ENCODE results near the gene SEMA5A. TPM values are rescaled to one million over a fixed set of nuclear protein-coding genes. Genes with fewer than 3 reads are reported as not detected.

SEMA5A gene
- polyA plus RNA-seq, 1 donor from 2014 or later = 3.2 TPM

DNA sequence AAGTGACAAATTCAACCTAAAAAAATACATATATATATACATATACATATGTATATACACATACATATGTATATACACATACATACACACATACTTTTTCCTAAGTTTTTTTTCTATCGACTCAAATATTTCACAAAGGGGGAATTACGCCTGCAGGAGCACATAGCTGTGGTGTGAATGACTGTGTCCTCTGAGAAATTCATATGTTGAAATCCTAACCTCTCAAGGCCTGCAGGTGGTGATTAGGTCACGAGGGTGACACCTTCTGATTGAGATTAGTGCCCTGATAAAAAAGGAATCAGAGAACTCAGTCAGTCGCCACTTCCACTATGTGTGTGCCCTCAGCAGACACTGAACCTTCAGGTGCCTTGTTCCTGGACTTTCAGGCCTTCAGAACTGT is 248.7 kb downstream of the SEMA5A start:
- H3K4me3 ChIP-seq (ENCODE audit: low read length) = no peak overlapping the region
- H3K9me2 ChIP-seq (ENCODE audit: insufficient read depth, low read length) = no peaks in the 10 kb centered on the region
- no peaks in the 10 kb centered on the region for H4K20me1 ChIP-seq (ENCODE audit: insufficient read depth)
- H3K27ac ChIP-seq (ENCODE audit: low read length) = no peak overlapping the region
- H3K9ac ChIP-seq (ENCODE audit: low read length) = no peak overlapping the region
- H3F3A ChIP-seq (ENCODE audit: insufficient read depth, low read length, poor library complexity, severe bottlenecking) = no peaks in the 10 kb centered on the region
- no peaks in the 10 kb centered on the region for H3K79me2 ChIP-seq (replicated peaks; ENCODE audit: insufficient read depth, low read length)
- H2AFZ ChIP-seq (ENCODE audit: low read depth, low read length) = no peak overlapping the region
- H3K4me2 ChIP-seq (ENCODE audit: low read length) = no peak overlapping the region
- TF ChIP-seq RAD21 (conservative IDR thresholded peaks at IDR 0.05) = no peak
- TF ChIP-seq MXI1 (conservative IDR thresholded peaks at IDR 0.05; ENCODE audit: poor library complexity, severe bottlenecking) = no peak
- no peak for TF ChIP-seq TAF1 (IDR thresholded peaks at IDR 0.05; ENCODE audit: low read depth)
- TF ChIP-seq, protein P1, sequence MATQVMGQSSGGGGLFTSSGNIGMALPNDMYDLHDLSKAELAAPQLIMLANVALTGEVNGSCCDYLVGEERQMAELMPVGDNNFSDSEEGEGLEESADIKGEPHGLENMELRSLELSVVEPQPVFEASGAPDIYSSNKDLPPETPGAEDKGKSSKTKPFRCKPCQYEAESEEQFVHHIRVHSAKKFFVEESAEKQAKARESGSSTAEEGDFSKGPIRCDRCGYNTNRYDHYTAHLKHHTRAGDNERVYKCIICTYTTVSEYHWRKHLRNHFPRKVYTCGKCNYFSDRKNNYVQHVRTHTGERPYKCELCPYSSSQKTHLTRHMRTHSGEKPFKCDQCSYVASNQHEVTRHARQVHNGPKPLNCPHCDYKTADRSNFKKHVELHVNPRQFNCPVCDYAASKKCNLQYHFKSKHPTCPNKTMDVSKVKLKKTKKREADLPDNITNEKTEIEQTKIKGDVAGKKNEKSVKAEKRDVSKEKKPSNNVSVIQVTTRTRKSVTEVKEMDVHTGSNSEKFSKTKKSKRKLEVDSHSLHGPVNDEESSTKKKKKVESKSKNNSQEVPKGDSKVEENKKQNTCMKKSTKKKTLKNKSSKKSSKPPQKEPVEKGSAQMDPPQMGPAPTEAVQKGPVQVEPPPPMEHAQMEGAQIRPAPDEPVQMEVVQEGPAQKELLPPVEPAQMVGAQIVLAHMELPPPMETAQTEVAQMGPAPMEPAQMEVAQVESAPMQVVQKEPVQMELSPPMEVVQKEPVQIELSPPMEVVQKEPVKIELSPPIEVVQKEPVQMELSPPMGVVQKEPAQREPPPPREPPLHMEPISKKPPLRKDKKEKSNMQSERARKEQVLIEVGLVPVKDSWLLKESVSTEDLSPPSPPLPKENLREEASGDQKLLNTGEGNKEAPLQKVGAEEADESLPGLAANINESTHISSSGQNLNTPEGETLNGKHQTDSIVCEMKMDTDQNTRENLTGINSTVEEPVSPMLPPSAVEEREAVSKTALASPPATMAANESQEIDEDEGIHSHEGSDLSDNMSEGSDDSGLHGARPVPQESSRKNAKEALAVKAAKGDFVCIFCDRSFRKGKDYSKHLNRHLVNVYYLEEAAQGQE (IDR thresholded peaks at IDR 0.05; ENCODE audit: borderline replicate concordance) = no peak
- no peak for TF ChIP-seq SMC3 (conservative IDR thresholded peaks at IDR 0.05; ENCODE audit: poor library complexity)
- no peak for TF ChIP-seq POLR2AphosphoS5 (IDR thresholded peaks at IDR 0.05)
- no peak for TF ChIP-seq EZH2 (IDR thresholded peaks at IDR 0.05; ENCODE audit: borderline replicate concordance, insufficient read depth, low read length, poor library complexity, severe bottlenecking)
- TF ChIP-seq, protein P2, sequence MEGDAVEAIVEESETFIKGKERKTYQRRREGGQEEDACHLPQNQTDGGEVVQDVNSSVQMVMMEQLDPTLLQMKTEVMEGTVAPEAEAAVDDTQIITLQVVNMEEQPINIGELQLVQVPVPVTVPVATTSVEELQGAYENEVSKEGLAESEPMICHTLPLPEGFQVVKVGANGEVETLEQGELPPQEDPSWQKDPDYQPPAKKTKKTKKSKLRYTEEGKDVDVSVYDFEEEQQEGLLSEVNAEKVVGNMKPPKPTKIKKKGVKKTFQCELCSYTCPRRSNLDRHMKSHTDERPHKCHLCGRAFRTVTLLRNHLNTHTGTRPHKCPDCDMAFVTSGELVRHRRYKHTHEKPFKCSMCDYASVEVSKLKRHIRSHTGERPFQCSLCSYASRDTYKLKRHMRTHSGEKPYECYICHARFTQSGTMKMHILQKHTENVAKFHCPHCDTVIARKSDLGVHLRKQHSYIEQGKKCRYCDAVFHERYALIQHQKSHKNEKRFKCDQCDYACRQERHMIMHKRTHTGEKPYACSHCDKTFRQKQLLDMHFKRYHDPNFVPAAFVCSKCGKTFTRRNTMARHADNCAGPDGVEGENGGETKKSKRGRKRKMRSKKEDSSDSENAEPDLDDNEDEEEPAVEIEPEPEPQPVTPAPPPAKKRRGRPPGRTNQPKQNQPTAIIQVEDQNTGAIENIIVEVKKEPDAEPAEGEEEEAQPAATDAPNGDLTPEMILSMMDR (IDR thresholded peaks at IDR 0.05; ENCODE audit: poor library complexity, severe bottlenecking) = no peak
- TF ChIP-seq EP300 (conservative IDR thresholded peaks at IDR 0.05; ENCODE audit: poor library complexity, severe bottlenecking) = no peak
- H3K27me3 ChIP-seq (ENCODE audit: insufficient read depth, low read depth, low read length) = no peaks in the 10 kb centered on the region
- H3K9me3 ChIP-seq (ENCODE audit: low read length) = no peaks in the 10 kb centered on the region
- H3K36me3 ChIP-seq (ENCODE audit: insufficient read depth, low read length) = no peaks in the 10 kb centered on the region

DNA sequence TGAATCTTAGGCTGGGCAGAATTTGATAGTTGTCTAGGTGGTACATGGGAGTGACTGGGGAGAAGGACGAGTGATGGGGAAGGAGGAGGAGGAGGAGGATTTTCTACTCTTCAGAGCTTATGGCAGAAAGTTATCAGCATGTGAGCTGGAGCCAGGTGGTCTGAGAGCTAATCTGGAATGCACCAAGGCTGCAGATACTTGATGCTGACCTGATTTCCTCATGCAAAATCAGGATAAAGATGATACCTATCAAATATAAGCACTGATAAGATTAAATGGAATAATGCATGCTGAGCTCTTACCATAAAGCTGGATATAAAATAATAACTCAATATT is 250.4 kb downstream of the SEMA5A start:
- H4K20me1 ChIP-seq (ENCODE audit: insufficient read depth) = no peaks in the 10 kb centered on the region
- H3F3A ChIP-seq (ENCODE audit: insufficient read depth, low read length, poor library complexity, severe bottlenecking) = no peaks in the 10 kb centered on the region
- H3K9ac ChIP-seq (ENCODE audit: low read length) = no peak overlapping the region
- TF ChIP-seq RAD21 (conservative IDR thresholded peaks at IDR 0.05) (no peak), MXI1 (conservative IDR thresholded peaks at IDR 0.05; ENCODE audit: poor library complexity, severe bottlenecking) (no peak), TAF1 (IDR thresholded peaks at IDR 0.05; ENCODE audit: low read depth) (no peak), EP300 (conservative IDR thresholded peaks at IDR 0.05; ENCODE audit: poor library complexity, severe bottlenecking) (no peak), EZH2 (IDR thresholded peaks at IDR 0.05; ENCODE audit: borderline replicate concordance, insufficient read depth, low read length, poor library complexity, severe bottlenecking) (no peak), POLR2AphosphoS5 (IDR thresholded peaks at IDR 0.05) (no peak), SMC3 (conservative IDR thresholded peaks at IDR 0.05; ENCODE audit: poor library complexity) (no peak)
- TF ChIP-seq, protein P1 (IDR thresholded peaks at IDR 0.05; ENCODE audit: borderline replicate concordance) = no peak
- TF ChIP-seq, protein P2 (IDR thresholded peaks at IDR 0.05; ENCODE audit: poor library complexity, severe bottlenecking) = no peak
- H3K27ac ChIP-seq (ENCODE audit: low read length) = no peak overlapping the region
- no peak overlapping the region for H3K4me2 ChIP-seq (ENCODE audit: low read length)
- H2AFZ ChIP-seq (ENCODE audit: low read depth, low read length) = no peak overlapping the region
- no peaks in the 10 kb centered on the region for H3K27me3 ChIP-seq (ENCODE audit: insufficient read depth, low read depth, low read length)
- H3K36me3 ChIP-seq (ENCODE audit: insufficient read depth, low read length) = no peaks in the 10 kb centered on the region
- H3K9me3 ChIP-seq (ENCODE audit: low read length) = no peaks in the 10 kb centered on the region
- H3K9me2 ChIP-seq (ENCODE audit: insufficient read depth, low read length) = no peaks in the 10 kb centered on the region
- no peaks in the 10 kb centered on the region for H3K79me2 ChIP-seq (replicated peaks; ENCODE audit: insufficient read depth, low read length)
- no peak overlapping the region for H3K4me3 ChIP-seq (ENCODE audit: low read length)
